Keratinocyte (primary cell): ENCODE results near the gene CACNA2D2. TPM values are rescaled to one million over a fixed set of nuclear protein-coding genes. Genes with fewer than 3 reads are reported as not detected.

Experiments used
- DNase-seq: peaks from one replicate; pipeline ENCODE4 v3.0.0-alpha.2; 2011; ENCODE audit warnings: low read depth, missing footprints, low spot score
- FAIRE-seq: peaks from 2 replicates; lab custom pipeline; 2011; peaks lifted over from hg19 to GRCh38; lab: Jason Lieb, UNC
- H2AFZ ChIP-seq: 2 replicates; pipeline ENCODE4 v1.6.0; 2012; ENCODE audit warnings: low read length, control low read depth, inconsistent platforms; ENCODE audit not compliant: control insufficient read depth
- H3K27ac ChIP-seq: 2 replicates; pipeline ENCODE4 v1.5.1; 2011; ENCODE audit warnings: low read length; ENCODE audit not compliant: control insufficient read depth, insufficient read depth
- H3K27me3 ChIP-seq: 3 replicates; pipeline ENCODE4 v1.6.0; 2011; ENCODE audit warnings: low read length; ENCODE audit not compliant: control insufficient read depth, insufficient read depth; ENCODE audit errors: extremely low read depth
- H3K36me3 ChIP-seq, 2 experiments: 2 replicates in 1 of 2; 3 replicates in 1 of 2; pipeline ENCODE4 v1.5.1; 2011; ENCODE audit warnings: low read length in 2 of 2, mild to moderate bottlenecking in 1 of 2; ENCODE audit not compliant: control insufficient read depth in 2 of 2, insufficient read depth in 2 of 2; ENCODE audit errors: extremely low read depth in 1 of 2
- H3K4me1 ChIP-seq: 3 replicates; pipeline ENCODE4 v1.5.1; 2011; ENCODE audit warnings: low read length; ENCODE audit not compliant: control insufficient read depth, insufficient read depth; ENCODE audit errors: extremely low read depth
- H3K4me2 ChIP-seq: 3 replicates; pipeline ENCODE4 v1.6.0; 2011; ENCODE audit warnings: low read depth, low read length; ENCODE audit not compliant: control insufficient read depth, insufficient read depth; ENCODE audit errors: extremely low read depth
- H3K4me3 ChIP-seq, 3 experiments: fragments of 200-600 bp in 1 of 3; sonication (generic) in 1 of 3; 2 replicates in 2 of 3; 3 replicates in 1 of 3; pipeline ENCODE4 v1.5.1; 2011 to 2016; ENCODE audit warnings: low read length in 3 of 3, mild to moderate bottlenecking in 3 of 3, control low read depth in 2 of 3, inconsistent platforms in 1 of 3, low read depth in 1 of 3, mixed read lengths in 1 of 3, mixed run types in 1 of 3, moderate library complexity in 1 of 3; ENCODE audit not compliant: control insufficient read depth in 2 of 3, insufficient read depth in 2 of 3; ENCODE audit errors: extremely low read depth in 1 of 3
- H3K79me2 ChIP-seq: 2 replicates; pipeline ENCODE4 v1.6.0; 2012; ENCODE audit warnings: low read length; ENCODE audit not compliant: control insufficient read depth, insufficient read depth
- H3K9ac ChIP-seq: 3 replicates; pipeline ENCODE4 v1.6.0; 2011; ENCODE audit warnings: low read length; ENCODE audit not compliant: control insufficient read depth, insufficient read depth; ENCODE audit errors: extremely low read depth
- H3K9me1 ChIP-seq: 3 replicates; pipeline ENCODE4 v1.6.0; 2011; ENCODE audit warnings: low read length; ENCODE audit not compliant: control insufficient read depth, insufficient read depth; ENCODE audit errors: extremely low read depth
- H3K9me3 ChIP-seq: 2 replicates; pipeline ENCODE4 v1.5.1; 2012; ENCODE audit warnings: low read depth, low read length; ENCODE audit not compliant: control insufficient read depth
- H4K20me1 ChIP-seq: 3 replicates; pipeline ENCODE4 v1.6.0; 2011; ENCODE audit warnings: low read length; ENCODE audit not compliant: control insufficient read depth, insufficient read depth; ENCODE audit errors: extremely low read depth
- CTCF ChIP-seq, 3 experiments: IDR thresholded peaks in 1 of 3; conservative IDR thresholded peaks in 1 of 3; optimal IDR thresholded peaks in 1 of 3; 2 replicates in 2 of 3; 3 replicates in 1 of 3; pipeline versions ENCODE3 to v1.5.1; 2011; ENCODE audit warnings: low read length in 3 of 3, mild to moderate bottlenecking in 3 of 3, moderate library complexity in 2 of 3, control low read depth in 1 of 3, inconsistent platforms in 1 of 3; ENCODE audit not compliant: insufficient read depth in 2 of 3; ENCODE audit errors: extremely low read depth in 1 of 3
- EZH2 ChIP-seq: IDR thresholded peaks from one replicate; pipeline ENCODE4 v1.6.1; 2012; ENCODE audit warnings: inconsistent platforms, mild to moderate bottlenecking, low read length, moderate library complexity
- dilution Hi-C: fragments of 300-500 bp; cut with MboI; formaldehyde crosslinking; loops from one replicate; pipeline ENCODE4 v1.7.0; 2020; ENCODE audit warnings: low sequenced_read_pairs; ENCODE audit not compliant: extremely low pct_ligation_motif_present
- polyA plus RNA-seq, 5 experiments: library from polyadenylated mRNA; depleted of rRNA in 3 of 5; stranded (reverse) in 3 of 5; stranded (forward) in 1 of 5; unstranded in 1 of 5; fragments of >200 nt; gene quantifications; 1 replicate in 1 of 5; 2 replicates in 3 of 5; 3 replicates in 1 of 5; pipeline versions ENCODE4 v1.2.1 to v1.2.3, GENCODE V29; 2011 to 2012; ENCODE audit warnings: missing spikeins in 2 of 5, low read depth in 1 of 5, low replicate concordance in 1 of 5

CACNA2D2 gene
- polyA plus RNA-seq, 1 donor (not counting 4 experiments of a cell fraction or from before 2014, with no cell fraction given): 0.04 TPM

- H2AFZ ChIP-seq: peak overlapping the region; percentile 7
- peak overlapping the region; percentile 23 for H3K9ac ChIP-seq
- H3K79me2 ChIP-seq: no peaks in the 10 kb centered on the region
- FAIRE-seq (peak; percentile 91), DNase-seq (no peak)
- TF ChIP-seq EZH2 (no peak), CTCF (optimal IDR thresholded peaks at IDR 0.05 in 1 of 3, IDR thresholded peaks at IDR 0.05 in 1 of 3, conservative IDR thresholded peaks at IDR 0.05 in 1 of 3; ENCODE audit: extremely low read depth in 1 of 3, insufficient read depth in 2 of 3, low read length in 3 of 3) (no peak)
- H3K27ac ChIP-seq: no peak overlapping the region
- H3K4me3 ChIP-seq: no peak overlapping the region
- peaks cover 12% of the 10 kb centered on the region for H3K4me1 ChIP-seq
- H3K27me3 ChIP-seq: peaks cover 40% of the 10 kb centered on the region
- dilution Hi-C loops: no loop called here
- H3K9me1 ChIP-seq: no peaks in the 10 kb centered on the region
- H4K20me1 ChIP-seq: no peaks in the 10 kb centered on the region
- H3K4me2 ChIP-seq: peak overlapping the region; percentile 50
- H3K36me3 ChIP-seq: no peaks in the 10 kb centered on the region
- H3K9me3 ChIP-seq: no peaks in the 10 kb centered on the region
Measured at GRCh38 chr3:50539356-50540286, 36.2 kb upstream of the CACNA2D2 start.

- Histone ChIP-seq H3K36me3 (no peaks in the 10 kb centered on the region), H3K9me1 (no peaks in the 10 kb centered on the region), H3K27me3 (peaks cover 38% of the 10 kb centered on the region), H3K79me2 (no peaks in the 10 kb centered on the region), H3K4me2 (no peak overlapping the region), H3K4me3 (no peak overlapping the region), H2AFZ (no peak overlapping the region), H3K9ac (no peak overlapping the region), H3K27ac (no peak overlapping the region), H4K20me1 (no peaks in the 10 kb centered on the region), H3K9me3 (no peaks in the 10 kb centered on the region), H3K4me1 (peaks cover 12% of the 10 kb centered on the region)
- TF ChIP-seq CTCF (optimal IDR thresholded peaks at IDR 0.05 in 1 of 3, IDR thresholded peaks at IDR 0.05 in 1 of 3, conservative IDR thresholded peaks at IDR 0.05 in 1 of 3; ENCODE audit: extremely low read depth in 1 of 3, insufficient read depth in 2 of 3, low read length in 3 of 3) (no peak), EZH2 (no peak)
- FAIRE-seq (no peak), DNase-seq (no peak)
- dilution Hi-C loops: no loop called here
Measured at GRCh38 chr3:50537421-50538129, 34.1 kb upstream of the CACNA2D2 start.
